ENCODE data around the gene PHKB.
A peak's percentile ranks its signal among the peaks of the same experiment; 100 is the strongest.

The PHKB gene

DNA sequence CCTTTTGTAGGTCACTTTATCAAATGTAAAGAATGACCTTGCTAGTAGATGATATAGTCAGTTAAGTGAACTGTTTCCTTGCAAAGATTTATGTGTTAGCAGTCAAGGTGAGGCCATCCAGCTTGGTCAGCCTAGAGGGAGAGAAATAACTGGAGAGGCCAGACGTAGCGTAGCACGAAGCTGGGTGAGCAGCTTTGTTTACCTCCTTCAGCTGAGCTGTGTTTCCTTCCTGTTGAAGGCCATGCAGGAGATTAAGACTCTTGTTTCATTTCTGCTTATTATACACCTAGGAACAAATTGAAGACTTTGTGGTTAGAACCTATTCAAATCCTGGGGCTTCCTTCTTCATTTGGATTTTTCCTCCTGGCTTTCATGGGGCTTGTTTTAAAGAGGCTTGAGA lies 267.1 kb downstream of the PHKB start:
- DNase-seq (ENCODE audit: low read depth in 2 of 2), result no peak

DNA sequence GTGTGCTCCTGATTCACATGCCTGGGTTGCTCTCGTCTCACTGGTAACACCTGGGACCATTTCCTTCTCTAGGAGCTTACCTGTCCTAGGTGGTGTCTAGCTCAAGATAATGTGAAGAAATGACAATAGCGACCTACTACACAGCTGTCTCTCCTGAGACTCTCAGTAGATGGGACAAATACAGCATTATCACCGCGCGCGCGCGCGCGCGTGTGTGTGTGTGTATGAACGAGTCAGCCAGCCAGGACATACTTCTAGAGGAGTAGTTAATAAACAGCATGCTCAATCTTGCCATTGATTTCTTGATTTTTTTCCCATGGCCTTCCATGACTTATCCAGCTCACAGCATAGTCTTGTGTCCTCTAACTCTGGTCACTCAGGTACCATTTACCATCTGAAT lies 268.6 kb downstream of the PHKB start:
- DNase-seq (ENCODE audit: low read depth in 2 of 2), result no peak

DNA sequence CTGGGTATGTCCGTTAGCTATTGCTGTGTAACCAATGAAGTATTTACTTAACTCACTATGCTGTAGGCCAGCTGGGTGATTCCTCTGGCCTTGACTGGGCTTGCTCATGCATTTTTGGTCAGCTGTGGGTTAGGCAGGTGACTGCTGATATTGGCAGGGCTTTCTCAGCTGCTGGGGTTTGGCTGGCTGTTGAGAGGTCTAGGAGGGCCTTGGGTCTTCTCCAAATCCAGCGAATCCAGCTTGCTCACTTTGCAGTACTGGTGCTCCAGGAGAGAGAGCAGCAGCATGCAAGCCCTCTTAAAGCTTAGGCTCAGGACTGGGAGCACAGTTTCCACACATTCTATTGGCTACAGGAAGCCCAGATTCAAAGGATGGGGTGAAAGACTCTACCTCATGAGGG lies 270.1 kb downstream of the PHKB start:
- peak; percentile 19 to 51 for DNase-seq (ENCODE audit: low read depth in 2 of 2)

DNA sequence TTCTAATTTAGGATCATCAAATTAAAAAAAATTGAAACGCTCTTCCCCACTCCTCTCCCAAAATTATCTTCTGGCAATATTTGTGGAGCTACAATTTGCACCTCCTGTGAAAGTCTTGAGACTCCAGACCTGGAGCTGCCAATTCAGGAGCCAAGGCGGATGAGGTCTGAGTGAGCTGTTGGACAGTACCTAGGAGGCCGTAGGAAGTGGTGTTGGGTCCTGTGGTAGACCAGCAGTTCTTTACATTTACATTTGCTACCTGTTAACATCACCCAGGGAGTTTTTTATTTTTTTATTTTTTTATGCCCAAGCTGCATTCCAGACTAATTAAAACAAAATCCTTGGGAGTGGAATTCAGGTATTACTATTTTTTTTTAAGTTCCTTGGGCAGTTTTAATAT lies 271.0 kb downstream of the PHKB start:
- no peak for DNase-seq (ENCODE audit: low read depth in 2 of 2)

DNA sequence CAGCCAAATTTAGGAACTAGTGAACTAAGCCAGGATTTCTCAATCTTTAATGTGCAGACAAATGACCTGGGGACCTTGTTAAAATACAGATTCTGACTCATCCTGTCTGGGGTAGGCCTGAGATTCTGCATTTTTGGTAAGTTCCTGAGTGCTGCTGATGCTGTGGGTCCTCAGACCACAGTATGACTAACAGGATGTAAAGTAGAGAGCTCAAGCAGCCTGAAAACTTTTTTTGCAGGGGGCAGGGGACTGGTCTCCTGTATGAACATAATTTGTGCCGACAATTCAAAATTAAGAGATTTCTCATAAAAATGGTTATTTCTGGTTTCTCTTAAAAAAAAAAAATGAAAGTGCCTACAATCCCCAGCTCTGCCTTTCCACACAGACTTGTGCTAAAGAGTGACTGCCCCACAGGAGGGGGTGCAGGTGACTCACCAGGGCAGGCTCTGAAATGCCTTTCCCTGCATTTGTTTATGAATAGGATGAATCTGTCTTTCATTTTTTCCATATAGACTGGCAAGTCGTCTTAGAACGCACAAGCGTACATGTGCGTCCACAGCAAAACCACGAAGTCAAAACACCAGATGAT lies 271.5 kb downstream of the PHKB start:
- peak; percentile 86 to 87 for DNase-seq (ENCODE audit: low read depth in 2 of 2)

DNA sequence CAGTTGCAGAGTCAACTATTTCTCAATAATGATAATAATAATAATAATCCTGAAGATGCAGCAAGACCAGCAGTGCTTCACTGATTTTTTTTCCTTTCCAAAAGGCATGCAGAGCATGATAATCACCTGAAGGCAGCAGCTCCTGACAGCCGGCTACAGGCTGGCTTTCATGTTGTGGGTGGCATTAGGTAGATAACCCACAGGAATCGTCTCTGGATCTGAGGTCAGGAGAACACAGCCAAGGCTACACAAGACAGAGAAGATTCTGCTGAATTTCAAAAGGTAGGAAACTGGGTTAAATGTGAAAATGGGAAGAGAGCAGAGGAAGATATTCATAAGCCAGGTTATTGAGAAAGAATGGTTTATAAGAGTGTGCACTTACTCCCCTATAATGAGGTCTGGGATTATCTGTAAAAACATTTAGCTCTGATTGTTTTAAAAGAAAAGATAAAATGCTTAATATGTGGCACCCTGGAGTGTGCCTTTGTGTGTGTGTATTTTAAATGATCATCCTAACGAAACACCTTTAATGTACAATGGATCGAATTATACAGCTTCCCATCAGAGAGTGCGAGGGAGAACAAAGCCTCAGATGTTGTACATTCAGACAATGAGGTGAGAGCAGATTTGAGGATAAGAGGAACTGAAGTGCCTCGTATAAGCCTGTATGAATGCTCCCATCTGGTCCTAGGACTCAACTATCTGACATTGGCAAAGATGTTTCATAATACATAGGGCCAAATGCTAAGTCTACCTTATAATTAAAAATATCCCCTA lies 273.1 kb downstream of the PHKB start:
- DNase-seq (ENCODE audit: low read depth in 2 of 2), result no peak

DNA sequence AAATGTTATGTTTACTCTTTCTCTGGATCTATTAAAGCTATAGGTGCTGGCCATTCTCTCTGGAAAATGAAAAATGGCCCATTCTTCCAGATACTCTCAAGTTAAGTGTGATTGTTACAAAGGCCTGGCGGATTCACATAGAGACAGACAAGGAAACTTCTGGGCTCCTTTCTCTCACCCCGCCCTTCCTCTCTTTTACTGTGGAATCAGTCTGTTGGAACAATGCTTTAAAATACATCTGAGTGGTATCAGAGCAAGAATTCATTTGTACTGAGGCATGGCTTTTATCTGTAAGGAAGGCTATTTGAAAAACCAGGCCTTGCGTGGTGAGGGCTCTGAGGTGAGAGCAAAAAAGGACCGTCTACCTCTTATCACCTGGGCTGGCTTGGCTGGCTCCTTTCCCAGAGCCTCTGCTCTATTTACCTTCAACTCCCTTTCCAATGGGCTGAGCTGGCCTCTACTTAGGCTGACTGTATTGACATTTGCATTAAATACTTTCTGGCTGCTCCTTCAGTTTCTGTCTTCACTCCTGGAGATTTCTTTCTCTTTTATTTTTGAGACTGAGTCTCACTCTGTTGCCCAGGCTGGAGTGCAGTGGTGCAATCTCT lies 274.0 kb downstream of the PHKB start:
- no peak for DNase-seq (ENCODE audit: low read depth in 2 of 2)

DNA sequence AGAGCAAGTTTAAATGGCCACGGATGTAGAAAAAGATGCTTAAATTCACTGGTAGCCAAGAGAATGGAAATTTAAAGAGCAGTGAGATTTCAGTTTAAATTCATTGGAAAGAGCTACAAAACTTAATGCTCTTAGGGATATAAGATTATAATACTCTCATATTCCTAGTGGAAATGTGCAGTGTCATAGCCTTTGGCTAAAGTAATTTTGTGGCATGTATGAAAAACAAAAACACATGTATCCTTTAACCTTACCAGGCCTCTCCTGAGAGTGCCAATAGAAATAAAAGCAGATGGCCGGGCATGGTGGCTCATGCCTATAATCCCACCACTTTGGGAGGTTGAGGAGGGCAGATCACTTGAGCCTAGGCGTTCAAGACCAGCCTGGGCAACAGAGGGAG lies 289.2 kb downstream of the PHKB start:
- no peak for DNase-seq (ENCODE audit: low read depth in 2 of 2)
